SHP77 treated with DMSO at 0.1 percent for 48 hours (cell line): ENCODE results near the gene RERG.
A peak's percentile ranks its signal among the peaks of the same experiment; 100 is the strongest.
"Not testable (repeated sequence)": the region's sequence is repeated elsewhere in the genome, so short reads cannot be mapped to it uniquely, and the experiment has no call there.

Source experiments
- DNase-seq: peaks from one replicate; lab custom pipeline; 2025; lab: John Stamatoyannopoulos, UW

RERG gene

GRCh38 chr12:15220915-15221885 lies at the start of gene RERG:
TSS of gene RERG (minus strand) at chr12:15221417. CDS start at chr12:15217489, 3,928 bp downstream.
- no peak for DNase-seq

GRCh38 chr12:15270591-15270990 lies 49.4 kb upstream of the RERG start:
- no peak for DNase-seq

- peak; percentile 19 for DNase-seq
Observed at GRCh38 chr12:15268927-15269552, 47.8 kb upstream of the RERG start.

- DNase-seq = no peak
Observed at GRCh38 chr12:15268309-15268708, 47.1 kb upstream of the RERG start.

GRCh38 chr12:15265875-15266274 lies 44.7 kb upstream of the RERG start:
- DNase-seq = no peak

- DNase-seq = no peak
Observed at GRCh38 chr12:15256761-15257160, 35.5 kb upstream of the RERG start.

GRCh38 chr12:15253990-15254389 lies 32.8 kb upstream of the RERG start:
- DNase-seq = no peak

- no peak for DNase-seq
Observed at GRCh38 chr12:15244926-15245325, 23.7 kb upstream of the RERG start.

GRCh38 chr12:15244341-15244740 lies 23.1 kb upstream of the RERG start:
- DNase-seq = no peak

GRCh38 chr12:15243102-15243501 lies 21.9 kb upstream of the RERG start:
- no peak for DNase-seq

GRCh38 chr12:15240898-15241297 lies 19.7 kb upstream of the RERG start:
- DNase-seq = no peak

- no peak for DNase-seq
Observed at GRCh38 chr12:15234508-15234907, 13.3 kb upstream of the RERG start.

GRCh38 chr12:15234011-15234410 lies 12.8 kb upstream of the RERG start:
- no peak for DNase-seq

GRCh38 chr12:15232959-15233358 lies 11.7 kb upstream of the RERG start:
- no peak for DNase-seq

- no peak for DNase-seq
Observed at GRCh38 chr12:15231493-15231892, 10.3 kb upstream of the RERG start.

- no peak for DNase-seq
Observed at GRCh38 chr12:15230751-15231150, 9.5 kb upstream of the RERG start.

- DNase-seq = no peak
Observed at GRCh38 chr12:15230137-15230536, 8.9 kb upstream of the RERG start.

- no peak for DNase-seq
Observed at GRCh38 chr12:15227004-15227679, 5.9 kb upstream of the RERG start.

- not testable (repeated sequence) for DNase-seq
Observed at GRCh38 chr12:15225863-15226218, 4.6 kb upstream of the RERG start.

- DNase-seq = no peak
Observed at GRCh38 chr12:15225136-15225862, 4.1 kb upstream of the RERG start.

- DNase-seq = no peak
Observed at GRCh38 chr12:15222219-15222618, 1.0 kb upstream of the RERG start.

- DNase-seq = no peak
Observed at GRCh38 chr12:15220451-15220850, 766 bp downstream of the RERG start.
